GM20000 (cell line): ENCODE measurements around the gene LRRC73.
A peak's percentile ranks its signal among the peaks of the same experiment; 100 is the strongest.

Source experiments
- DNase-seq: peaks from one replicate; pipeline ENCODE4 v3.0.0; 2012; ENCODE audit warnings: low spot score
- TF ChIP-seq, protein P1 (sequence below): IDR thresholded peaks from 2 replicates; pipeline ENCODE4 v1.5.1; 2012; ENCODE audit warnings: mild to moderate bottlenecking, control low read depth; ENCODE audit errors: extremely low read depth, missing control alignments

LRRC73 gene

DNA sequence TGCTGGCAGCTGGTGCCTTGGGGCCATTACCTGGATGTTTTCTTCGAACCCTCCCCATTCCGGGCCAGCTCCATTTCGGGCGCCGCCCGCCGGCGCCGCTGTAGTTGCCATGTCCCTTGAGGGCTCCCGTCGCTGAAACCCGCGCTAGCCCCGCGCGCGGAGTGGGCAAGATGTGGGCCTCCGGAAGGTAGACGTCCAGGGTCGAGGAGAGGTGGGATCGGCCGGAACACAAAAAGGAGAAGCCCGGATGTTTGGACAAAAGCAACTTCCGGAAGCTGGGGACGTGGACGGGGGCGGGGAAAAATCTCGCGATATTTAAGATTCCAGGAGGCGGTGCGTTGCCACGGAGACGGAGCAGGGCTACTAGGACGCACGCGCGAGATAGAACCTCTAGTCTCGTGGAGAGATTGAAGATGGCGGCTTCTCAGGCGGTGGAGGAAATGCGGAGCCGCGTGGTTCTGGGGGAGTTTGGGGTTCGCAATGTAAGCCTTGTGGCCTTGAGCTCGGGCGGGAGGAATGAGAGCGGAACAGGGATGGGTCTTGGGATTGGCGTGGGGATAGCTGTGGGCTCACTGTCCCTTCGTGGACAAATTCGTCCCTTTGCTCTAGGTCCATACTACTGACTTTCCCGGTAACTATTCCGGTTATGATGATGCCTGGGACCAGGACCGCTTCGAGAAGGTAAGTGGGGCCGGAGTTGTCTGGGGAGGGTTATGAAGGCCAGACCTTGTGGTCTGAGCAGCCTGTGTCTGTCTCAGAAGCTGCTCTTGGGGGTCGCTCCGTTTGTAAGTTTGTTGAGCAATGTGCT lies 6.8 kb upstream of the LRRC73 start, which contains the start of the genes POLR1C and YIPF3:
Gene POLR1C, plus strand, starts transcription at position 393 of the 808 bp plus-strand sequence. Its CDS starts 21 bp downstream, at position 414.
Gene YIPF3, minus strand, starts transcription at position 230 of the 808 bp plus-strand sequence. Its CDS starts 119 bp downstream, at position 111.
- TF ChIP-seq, protein P1, sequence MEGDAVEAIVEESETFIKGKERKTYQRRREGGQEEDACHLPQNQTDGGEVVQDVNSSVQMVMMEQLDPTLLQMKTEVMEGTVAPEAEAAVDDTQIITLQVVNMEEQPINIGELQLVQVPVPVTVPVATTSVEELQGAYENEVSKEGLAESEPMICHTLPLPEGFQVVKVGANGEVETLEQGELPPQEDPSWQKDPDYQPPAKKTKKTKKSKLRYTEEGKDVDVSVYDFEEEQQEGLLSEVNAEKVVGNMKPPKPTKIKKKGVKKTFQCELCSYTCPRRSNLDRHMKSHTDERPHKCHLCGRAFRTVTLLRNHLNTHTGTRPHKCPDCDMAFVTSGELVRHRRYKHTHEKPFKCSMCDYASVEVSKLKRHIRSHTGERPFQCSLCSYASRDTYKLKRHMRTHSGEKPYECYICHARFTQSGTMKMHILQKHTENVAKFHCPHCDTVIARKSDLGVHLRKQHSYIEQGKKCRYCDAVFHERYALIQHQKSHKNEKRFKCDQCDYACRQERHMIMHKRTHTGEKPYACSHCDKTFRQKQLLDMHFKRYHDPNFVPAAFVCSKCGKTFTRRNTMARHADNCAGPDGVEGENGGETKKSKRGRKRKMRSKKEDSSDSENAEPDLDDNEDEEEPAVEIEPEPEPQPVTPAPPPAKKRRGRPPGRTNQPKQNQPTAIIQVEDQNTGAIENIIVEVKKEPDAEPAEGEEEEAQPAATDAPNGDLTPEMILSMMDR = no peak
- peak; percentile 98 for DNase-seq

DNA sequence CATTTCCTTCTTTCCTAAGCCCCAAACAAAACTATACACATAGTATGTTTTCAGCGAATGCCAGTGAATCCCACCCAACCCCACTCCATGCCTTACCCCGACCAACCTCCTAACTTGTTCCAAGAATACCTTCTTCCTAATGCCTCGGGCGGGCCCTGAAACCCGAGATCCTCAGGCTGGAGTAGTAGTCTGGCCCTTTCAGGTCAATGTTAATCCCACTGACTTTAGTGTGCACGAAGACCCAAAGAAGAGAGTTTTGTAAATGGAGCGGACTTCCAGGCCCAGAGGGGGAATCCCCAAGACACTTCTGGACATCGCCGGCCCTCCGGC lies 6.2 kb upstream of the LRRC73 start:
- TF ChIP-seq, protein P1 = no peak
- no peak for DNase-seq

DNA sequence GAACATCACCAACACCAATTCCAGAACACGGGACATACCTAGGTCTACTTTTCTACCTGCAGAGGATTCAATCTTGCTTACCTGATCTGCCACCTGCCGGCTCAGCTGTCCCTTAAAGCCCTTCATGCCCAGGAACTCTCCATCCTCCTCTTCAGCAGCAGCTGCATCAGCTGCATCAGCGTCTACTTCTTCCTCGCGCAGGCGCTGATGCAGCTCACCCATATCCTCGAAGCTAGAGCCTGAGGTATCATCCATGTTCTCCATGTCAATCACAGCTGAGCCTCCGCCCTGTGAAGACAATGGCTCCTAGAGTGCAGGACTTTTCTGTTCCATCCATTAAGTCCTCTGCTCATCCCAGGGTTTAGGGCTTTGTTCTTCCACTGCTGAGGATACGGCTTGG lies 5.7 kb upstream of the LRRC73 start:
- TF ChIP-seq, protein P1 = no peak
- DNase-seq = no peak

DNA sequence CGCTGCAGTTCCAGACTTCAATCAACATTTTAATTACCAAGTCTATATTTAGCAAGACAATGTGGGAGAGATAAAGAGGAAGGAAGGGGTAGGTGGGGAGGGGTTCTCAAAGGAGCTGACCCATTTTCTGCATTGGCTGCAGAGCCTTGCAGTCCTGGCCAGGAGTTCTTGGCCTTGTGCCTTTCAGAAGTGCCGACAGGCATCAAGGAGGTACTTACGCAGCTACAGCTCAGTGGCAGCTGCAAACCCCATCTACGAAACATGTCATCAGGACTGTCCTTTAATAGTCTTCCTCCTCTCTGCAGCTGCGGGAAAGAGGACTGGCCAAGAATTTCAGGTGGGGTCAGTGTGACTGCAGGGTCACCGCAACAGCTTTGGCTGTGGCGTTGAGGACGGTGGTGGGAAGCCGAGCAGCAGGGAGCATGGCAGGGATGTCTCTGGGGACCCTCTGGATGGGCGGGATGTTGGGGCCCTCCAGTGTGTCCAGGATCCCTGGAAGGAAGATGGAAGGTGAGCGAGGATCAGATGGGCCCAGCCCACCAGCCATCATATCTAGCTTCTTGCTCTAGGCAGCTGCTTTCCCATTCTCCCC lies 1.8 kb upstream of the LRRC73 start:
- TF ChIP-seq, protein P1 = no peak
- DNase-seq = no peak

DNA sequence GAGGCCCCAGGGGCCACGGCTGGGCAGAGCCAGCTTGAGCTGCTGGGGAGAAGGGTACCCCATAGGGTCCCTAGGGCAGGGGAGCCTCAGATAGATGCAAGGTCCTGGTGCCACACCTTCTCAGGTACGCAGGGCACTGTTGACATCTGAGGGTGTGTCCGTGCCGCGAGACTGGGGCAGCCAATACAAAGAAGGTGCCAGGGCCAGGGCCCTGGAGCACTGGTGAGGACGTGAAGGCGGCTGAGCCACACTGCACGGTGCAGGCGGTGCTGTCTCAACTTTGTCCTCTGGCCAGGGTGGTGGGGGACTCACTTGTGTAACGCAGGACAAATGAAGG lies 649 bp upstream of the LRRC73 start:
- TF ChIP-seq, protein P1 = no peak
- DNase-seq = no peak

DNA sequence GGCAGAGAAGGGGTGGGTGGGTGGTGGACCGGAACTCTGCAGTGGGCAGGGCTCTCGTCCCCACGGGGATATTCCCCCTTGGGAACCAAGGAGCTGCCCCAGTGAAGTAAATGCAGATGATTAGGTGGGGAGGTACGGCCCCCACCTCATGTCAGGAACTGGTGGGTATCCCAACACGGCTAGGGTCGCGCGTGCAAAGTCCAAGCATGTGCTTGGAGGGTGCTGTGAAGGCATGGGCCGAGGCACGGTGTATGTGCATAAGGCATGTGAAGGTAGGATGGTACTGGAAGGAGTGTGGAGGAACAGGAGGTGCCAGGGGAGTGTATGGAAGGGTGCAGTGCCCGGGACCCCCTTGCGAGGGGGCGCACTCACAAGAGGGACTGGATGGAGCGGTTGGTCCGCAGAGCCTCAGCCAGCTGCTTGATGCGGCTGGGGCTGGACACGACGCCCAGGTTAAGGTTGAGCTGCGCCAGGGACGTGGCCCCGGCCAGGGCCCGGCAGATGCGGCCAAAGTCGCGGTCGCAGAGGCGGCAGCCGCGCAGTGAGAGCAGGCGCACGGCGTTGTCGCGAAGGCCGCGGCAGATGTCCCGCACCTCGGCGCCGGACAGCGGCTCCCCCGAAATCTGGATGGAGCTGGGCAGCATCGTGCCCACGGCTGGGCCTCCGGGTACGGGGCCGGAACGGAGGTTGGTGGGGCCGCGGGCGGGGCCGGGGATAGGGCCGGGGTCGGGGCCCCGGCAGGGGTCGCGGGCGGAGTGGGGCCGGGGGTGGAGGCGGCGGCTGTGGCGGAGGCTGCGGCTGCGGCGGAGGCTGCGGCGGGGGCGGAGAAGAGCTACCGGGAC lies 783 bp downstream of the LRRC73 start:
- DNase-seq = no peak
- TF ChIP-seq, protein P1 = no peak
